IMR-90 (cell line): ENCODE data around the gene SFTA2. TPM values are rescaled to one million over a fixed set of nuclear protein-coding genes. Genes with fewer than 3 reads are reported as not detected.

Experiments used
- ATAC-seq: fragments of 200-7000 bp; cut with Tn5 transposase; 2 replicates; pipeline ENCODE4 v1.9.1; 2020; ENCODE audit warnings: low read depth, mild to moderate bottlenecking, moderate library complexity
- BruUV-seq: library from RNA; stranded (reverse); fragments of 400-500 nt; replicated peaks from 2 replicates; lab custom pipeline; 2021; lab: Mats Ljungman, UMichigan
- CTCF ChIA-PET: fragments of 300-600 bp; formaldehyde crosslinking; extraction: SDS; loops from one replicate; lab custom pipeline; 2021; ENCODE audit warnings: antibody characterized with exemption; lab: Yijun Ruan, JAX
- POLR2A ChIA-PET: fragments of 300-600 bp; sonication (Branson Sonifier 250); formaldehyde crosslinking; loops from one replicate; lab custom pipeline; 2022; ENCODE audit warnings: antibody characterized with exemption; ENCODE audit not compliant: unreplicated experiment; lab: Charles Lee
- DNase-seq: peaks from one replicate; pipeline ENCODE4 v3.0.0; 2013
- H2AFZ ChIP-seq: replicated peaks from 2 replicates; pipeline ENCODE3; 2013; ENCODE audit warnings: low read length, mild to moderate bottlenecking; ENCODE audit not compliant: poor library complexity
- H2AK5ac ChIP-seq: 2 replicates; pipeline ENCODE4 v1.6.1; 2013; ENCODE audit warnings: low read depth, low read length, inconsistent platforms
- H2AK9ac ChIP-seq: replicated peaks from 2 replicates; pipeline ENCODE3; 2013; ENCODE audit warnings: mild to moderate bottlenecking, low read depth, low read length, moderate library complexity; ENCODE audit not compliant: poor library complexity
- H2BK120ac ChIP-seq: 2 replicates; pipeline ENCODE4 v1.6.1; 2013; ENCODE audit warnings: low read depth, low read length, inconsistent platforms
- H2BK15ac ChIP-seq: 3 replicates; pipeline ENCODE4 v1.6.1; 2013; ENCODE audit warnings: low read depth, low read length, inconsistent platforms
- H2BK20ac ChIP-seq: 2 replicates; pipeline ENCODE4 v1.6.1; 2013; ENCODE audit warnings: low read depth, mild to moderate bottlenecking, inconsistent platforms, low read length, moderate library complexity
- H2BK5ac ChIP-seq: 2 replicates; pipeline ENCODE4 v1.6.1; 2013; ENCODE audit warnings: mild to moderate bottlenecking, low read depth, low read length, inconsistent platforms; ENCODE audit not compliant: poor library complexity, severe bottlenecking
- H3K14ac ChIP-seq: replicated peaks from 2 replicates; pipeline ENCODE4 v1.6.1; 2013; ENCODE audit warnings: low read depth, low read length, inconsistent platforms
- H3K18ac ChIP-seq: 2 replicates; pipeline ENCODE4 v1.6.1; 2013; ENCODE audit warnings: low read depth, low read length, control low read depth
- H3K23ac ChIP-seq: 2 replicates; pipeline ENCODE4 v1.6.1; 2013; ENCODE audit warnings: low read depth, low read length, inconsistent platforms
- H3K27ac ChIP-seq: 2 replicates; pipeline ENCODE4 v1.5.1; 2013; ENCODE audit warnings: mild to moderate bottlenecking, control low read depth, low read length; ENCODE audit not compliant: insufficient read depth
- H3K27me3 ChIP-seq: 2 replicates; pipeline ENCODE4 v1.6.1; 2013; ENCODE audit warnings: low read length; ENCODE audit not compliant: control insufficient read depth, insufficient read depth
- H3K36me3 ChIP-seq: 2 replicates; pipeline ENCODE4 v1.6.1; 2013; ENCODE audit warnings: low read length, mixed read lengths; ENCODE audit not compliant: control insufficient read depth, insufficient read depth
- H3K4ac ChIP-seq: 2 replicates; pipeline ENCODE4 v1.6.1; 2013; ENCODE audit warnings: low read depth, low read length, inconsistent platforms
- H3K4me1 ChIP-seq: 2 replicates; pipeline ENCODE4 v1.6.1; 2013; ENCODE audit warnings: low read length, mixed read lengths; ENCODE audit not compliant: control insufficient read depth, insufficient read depth
- H3K4me2 ChIP-seq: 2 replicates; pipeline ENCODE4 v1.6.1; 2013; ENCODE audit warnings: low read depth, mild to moderate bottlenecking, control low read depth, low read length, moderate library complexity
- H3K4me3 ChIP-seq: 2 replicates; pipeline ENCODE4 v1.5.1; 2013; ENCODE audit warnings: low read depth, mild to moderate bottlenecking, control low read depth, low read length, moderate library complexity; ENCODE audit not compliant: insufficient read depth
- H3K56ac ChIP-seq: 2 replicates; pipeline ENCODE4 v1.6.1; 2013; ENCODE audit warnings: low read length, inconsistent platforms; ENCODE audit not compliant: insufficient read depth; ENCODE audit errors: extremely low read depth
- H3K79me1 ChIP-seq, 2 experiments: 2 replicates each; pipeline ENCODE4 v1.6.1; 2013; ENCODE audit warnings: low read length in 2 of 2, inconsistent platforms in 1 of 2, low read depth in 1 of 2
- H3K9ac ChIP-seq: 2 replicates; pipeline ENCODE4 v1.6.1; 2013; ENCODE audit warnings: low read depth, low read length, control low read depth
- H3K9me1 ChIP-seq: 2 replicates; pipeline ENCODE4 v1.6.1; 2013; ENCODE audit warnings: low read length, inconsistent platforms; ENCODE audit not compliant: insufficient read depth
- H3K9me3 ChIP-seq: 2 replicates; pipeline ENCODE4 v1.6.1; 2013; ENCODE audit warnings: low read length; ENCODE audit not compliant: control insufficient read depth, insufficient read depth
- H4K20me1 ChIP-seq: 2 replicates; pipeline ENCODE4 v1.6.1; 2013; ENCODE audit warnings: low read length, inconsistent platforms; ENCODE audit not compliant: insufficient read depth
- H4K5ac ChIP-seq: 2 replicates; pipeline ENCODE4 v1.6.1; 2013; ENCODE audit warnings: mild to moderate bottlenecking, low read depth, low read length, control low read depth
- H4K8ac ChIP-seq, 2 experiments: 2 replicates each; pipeline ENCODE4 v1.6.1; 2013; ENCODE audit warnings: low read depth in 2 of 2, low read length in 2 of 2, control low read depth in 1 of 2, inconsistent platforms in 1 of 2
- H4K91ac ChIP-seq: 2 replicates; pipeline ENCODE4 v1.6.1; 2013; ENCODE audit warnings: low read depth, low read length, inconsistent platforms; ENCODE audit not compliant: insufficient read depth
- BHLHE40 ChIP-seq: fragments of 150-350 bp; IDR thresholded peaks from 2 replicates; pipeline ENCODE4 v1.6.1; 2016; ENCODE audit warnings: mild to moderate bottlenecking, low read depth, low read length
- CHD1 ChIP-seq: IDR thresholded peaks from 2 replicates; pipeline ENCODE4 v1.6.1; 2012; ENCODE audit warnings: low read depth, low read length, improper control_type of control experiment
- CTCF ChIP-seq: conservative IDR thresholded peaks from 2 replicates; pipeline ENCODE4 v1.5.1; 2012; ENCODE audit warnings: mild to moderate bottlenecking, low read depth, low read length, improper control_type of control experiment
- ELK1 ChIP-seq: fragments of 150-350 bp; IDR thresholded peaks from 2 replicates; pipeline ENCODE4 v1.6.1; 2016; ENCODE audit warnings: low read depth, mild to moderate bottlenecking, low read length, moderate library complexity, borderline replicate concordance
- FOS ChIP-seq: fragments of 150-350 bp; IDR thresholded peaks from 2 replicates; pipeline ENCODE4 v1.6.1; 2016; ENCODE audit warnings: low read depth, low read length
- MAFK ChIP-seq: IDR thresholded peaks from 2 replicates; pipeline ENCODE4 v1.6.1; 2012; ENCODE audit warnings: low read depth, low read length, improper control_type of control experiment
- MAZ ChIP-seq: IDR thresholded peaks from 2 replicates; pipeline ENCODE4 v1.6.1; 2012; ENCODE audit warnings: low read depth, mild to moderate bottlenecking, low read length, improper control_type of control experiment, moderate library complexity, borderline replicate concordance
- MXI1 ChIP-seq: IDR thresholded peaks from 2 replicates; pipeline ENCODE4 v1.6.1; 2012; ENCODE audit warnings: low read depth, mild to moderate bottlenecking, low read length, moderate library complexity, borderline replicate concordance
- RCOR1 ChIP-seq: IDR thresholded peaks from 2 replicates; pipeline ENCODE4 v1.6.1; 2012; ENCODE audit warnings: mild to moderate bottlenecking, low read length, improper control_type of control experiment; ENCODE audit not compliant: insufficient replicate concordance
- SMC3 ChIP-seq: fragments of 150-350 bp; IDR thresholded peaks from 2 replicates; pipeline ENCODE4 v1.6.1; 2016; ENCODE audit warnings: low read depth, mild to moderate bottlenecking, antibody characterized with exemption, low read length, moderate library complexity
- USF2 ChIP-seq: fragments of 150-350 bp; IDR thresholded peaks from 2 replicates; pipeline ENCODE4 v1.6.1; 2017; ENCODE audit warnings: mild to moderate bottlenecking, antibody characterized with exemption, low read length, low read depth
- WGBS, 2 experiments: methylation state at CpG; one replicate each; pipeline versions ENCODE4 v1.1.5 to v1.1.7; 2013; ENCODE audit warnings: missing lambda C conversion rate in 2 of 2; ENCODE audit not compliant: insufficient read length in 1 of 2; ENCODE audit errors: extremely low coverage in 2 of 2; 5-methylcytosine and 5-hydroxymethylcytosine counted together
- dilution Hi-C: fragments of 300-500 bp; cut with HindIII; formaldehyde crosslinking; loops from one replicate; pipeline ENCODE4 v1.14.3; 2018; ENCODE audit warnings: low sequenced_read_pairs; ENCODE audit not compliant: unreplicated experiment
- in situ Hi-C: fragments of 300-500 bp; cut with MboI; formaldehyde crosslinking; loops from 3 replicates; pipeline ENCODE4 v1.14.3; 2019; ENCODE audit warnings: low sequenced_read_pairs, inconsistent platforms, mixed read lengths
- intact Hi-C: fragments of 100-400 bp; cut with micrococcal nuclease; formaldehyde crosslinking; loops from 2 replicates; pipeline ENCODE4 v1.10.0; 2022
- polyA plus RNA-seq, 3 experiments: library from polyadenylated mRNA; depleted of rRNA; stranded (reverse); fragments of >200 nt; gene quantifications; 2 replicates each; pipeline ENCODE4 v1.2.3, GENCODE V29; 2012; ENCODE audit warnings: low replicate concordance in 1 of 3
- total RNA-seq: library from RNA; depleted of rRNA; stranded (reverse); fragments of >200 nt; gene quantifications from 2 replicates; pipeline ENCODE4 v1.2.3, GENCODE V29; 2012

The SFTA2 gene
- total and polyA plus RNA-seq, 2 of the 4 experiments (the other 2 are of a cell fraction) = not detected

GRCh38 chr6:30889496-30889885 lies 42.5 kb downstream of the SFTA2 start:
- H3K18ac ChIP-seq = no peak overlapping the region
- no peak overlapping the region for H2BK5ac ChIP-seq
- no peak overlapping the region for H4K91ac ChIP-seq
- no peak for TF ChIP-seq ELK1
- no peak for TF ChIP-seq USF2
- no peak for TF ChIP-seq MXI1
- no peak for TF ChIP-seq MAZ
- no peak for TF ChIP-seq MAFK
- TF ChIP-seq FOS = no peak
- TF ChIP-seq BHLHE40 = no peak
- no peak for TF ChIP-seq RCOR1
- no peak for TF ChIP-seq CHD1
- no peak for TF ChIP-seq SMC3
- TF ChIP-seq CTCF = no peak
- no peak overlapping the region for H3K4ac ChIP-seq
- no peaks in the 10 kb centered on the region for H3K9me3 ChIP-seq
- no peaks in the 10 kb centered on the region; the same call in 1 of the 2 replicates for H4K20me1 ChIP-seq
- H3K36me3 ChIP-seq = peaks cover 38% of the 10 kb centered on the region
- H3K4me3 ChIP-seq = no peak overlapping the region
- no CpG with 5 or more reads among the region's 4 CpGs for WGBS, 2 experiments
- H2AK9ac ChIP-seq = no peak overlapping the region
- ATAC-seq (no peak), DNase-seq (no peak)
- no peaks in the 10 kb centered on the region for H3K27me3 ChIP-seq
- no peak overlapping the region for H3K4me2 ChIP-seq
- H3K9ac ChIP-seq = no peak overlapping the region
- H3K27ac ChIP-seq = no peak overlapping the region
- H2BK20ac ChIP-seq = no peak overlapping the region; the same call in 1 of the 2 replicates
- ChIA-PET POLR2A (no interaction called here), CTCF (no interaction called here)
- H3K14ac ChIP-seq = no peak overlapping the region
- H2AFZ ChIP-seq = no peak overlapping the region
- BruUV-seq = no TSS peak
- no peak overlapping the region for H4K5ac ChIP-seq
- peaks cover 9% of the 10 kb centered on the region; the same call in 1 of the 2 replicates for H3K9me1 ChIP-seq
- H4K8ac ChIP-seq = no peak overlapping the region
- H2BK120ac ChIP-seq = no peak overlapping the region
- H3K4me1 ChIP-seq = peaks cover 23% of the 10 kb centered on the region
- no peak overlapping the region for H2BK15ac ChIP-seq
- in situ Hi-C loops (no loop called here), intact Hi-C loops (no loop called here), dilution Hi-C loops (no loop called here)
- H3K56ac ChIP-seq = no peak overlapping the region
- no peak overlapping the region for H3K23ac ChIP-seq
- peaks cover 25 to 57% of the 10 kb centered on the region in 2 experiments for H3K79me1 ChIP-seq
- H2AK5ac ChIP-seq = 0 out of 2 replicates have a peak overlapping the region, but pooled peaks have one; percentile 28
